ENCODE results near the gene CCR7.

DNA sequence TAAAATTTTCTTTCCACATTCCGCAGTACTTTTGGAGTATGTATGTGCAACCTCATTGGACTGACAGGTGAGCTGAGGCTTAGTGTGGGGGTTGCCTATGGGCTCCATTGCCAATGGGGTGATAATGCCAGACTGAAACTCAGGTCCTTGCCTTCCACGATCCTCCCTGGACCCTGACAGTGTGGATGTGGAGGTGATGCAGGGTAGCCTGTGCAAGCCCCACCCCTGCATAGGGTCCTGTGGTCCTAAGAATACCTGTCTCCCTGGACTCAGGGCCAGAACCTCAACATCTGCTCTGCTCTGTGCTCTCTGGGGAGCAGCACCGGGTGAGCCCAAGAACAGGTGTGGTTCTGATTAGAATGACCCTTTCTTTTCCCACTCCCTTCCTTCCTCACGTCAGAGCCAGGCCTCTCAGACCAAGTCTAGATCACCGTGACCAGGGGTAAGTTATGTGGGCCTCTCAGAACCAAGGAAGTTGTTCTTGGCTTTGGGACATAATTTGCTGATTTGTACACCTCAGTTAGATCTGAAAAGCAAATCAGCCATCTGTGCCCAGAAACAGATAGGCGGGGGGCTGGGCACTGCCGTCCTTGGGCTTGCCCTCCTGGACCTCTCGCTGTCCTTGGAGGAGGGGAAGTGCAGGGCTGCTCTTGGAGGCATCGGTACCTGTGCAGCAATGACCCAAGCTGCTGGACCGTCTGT, 55.5 kb downstream of the CCR7 start:
- TF ChIP-seq, protein P1, sequence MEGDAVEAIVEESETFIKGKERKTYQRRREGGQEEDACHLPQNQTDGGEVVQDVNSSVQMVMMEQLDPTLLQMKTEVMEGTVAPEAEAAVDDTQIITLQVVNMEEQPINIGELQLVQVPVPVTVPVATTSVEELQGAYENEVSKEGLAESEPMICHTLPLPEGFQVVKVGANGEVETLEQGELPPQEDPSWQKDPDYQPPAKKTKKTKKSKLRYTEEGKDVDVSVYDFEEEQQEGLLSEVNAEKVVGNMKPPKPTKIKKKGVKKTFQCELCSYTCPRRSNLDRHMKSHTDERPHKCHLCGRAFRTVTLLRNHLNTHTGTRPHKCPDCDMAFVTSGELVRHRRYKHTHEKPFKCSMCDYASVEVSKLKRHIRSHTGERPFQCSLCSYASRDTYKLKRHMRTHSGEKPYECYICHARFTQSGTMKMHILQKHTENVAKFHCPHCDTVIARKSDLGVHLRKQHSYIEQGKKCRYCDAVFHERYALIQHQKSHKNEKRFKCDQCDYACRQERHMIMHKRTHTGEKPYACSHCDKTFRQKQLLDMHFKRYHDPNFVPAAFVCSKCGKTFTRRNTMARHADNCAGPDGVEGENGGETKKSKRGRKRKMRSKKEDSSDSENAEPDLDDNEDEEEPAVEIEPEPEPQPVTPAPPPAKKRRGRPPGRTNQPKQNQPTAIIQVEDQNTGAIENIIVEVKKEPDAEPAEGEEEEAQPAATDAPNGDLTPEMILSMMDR (conservative IDR thresholded peaks at IDR 0.05; ENCODE audit: low read depth, low read length): no peak
- TF ChIP-seq RCOR1 (IDR thresholded peaks at IDR 0.05; ENCODE audit: insufficient replicate concordance, low read length): no peak
- TF ChIP-seq FOS (IDR thresholded peaks at IDR 0.05; ENCODE audit: low read depth, low read length): no peak
- TF ChIP-seq, protein P2, sequence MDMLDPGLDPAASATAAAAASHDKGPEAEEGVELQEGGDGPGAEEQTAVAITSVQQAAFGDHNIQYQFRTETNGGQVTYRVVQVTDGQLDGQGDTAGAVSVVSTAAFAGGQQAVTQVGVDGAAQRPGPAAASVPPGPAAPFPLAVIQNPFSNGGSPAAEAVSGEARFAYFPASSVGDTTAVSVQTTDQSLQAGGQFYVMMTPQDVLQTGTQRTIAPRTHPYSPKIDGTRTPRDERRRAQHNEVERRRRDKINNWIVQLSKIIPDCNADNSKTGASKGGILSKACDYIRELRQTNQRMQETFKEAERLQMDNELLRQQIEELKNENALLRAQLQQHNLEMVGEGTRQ (IDR thresholded peaks at IDR 0.05; ENCODE audit: low read depth, low read length): no peak
- no peak for TF ChIP-seq SMC3 (IDR thresholded peaks at IDR 0.05; ENCODE audit: low read depth, low read length)
- no peak for TF ChIP-seq RAD21 (IDR thresholded peaks at IDR 0.05; ENCODE audit: low read length)
- TF ChIP-seq POLR2A (IDR thresholded peaks at IDR 0.05; ENCODE audit: low read depth, low read length): no peak
- no peak for TF ChIP-seq CHD1 (IDR thresholded peaks at IDR 0.05; ENCODE audit: low read depth, low read length)
- no peak for TF ChIP-seq MAFK (IDR thresholded peaks at IDR 0.05; ENCODE audit: low read depth, low read length)
- no peak for TF ChIP-seq CEBPB (IDR thresholded peaks at IDR 0.05; ENCODE audit: low read depth, low read length)
- TF ChIP-seq MXI1 (IDR thresholded peaks at IDR 0.05; ENCODE audit: borderline replicate concordance, low read depth, low read length): no peak
- TF ChIP-seq BHLHE40 (IDR thresholded peaks at IDR 0.05; ENCODE audit: low read depth, low read length): no peak
- TF ChIP-seq MAZ (IDR thresholded peaks at IDR 0.05; ENCODE audit: borderline replicate concordance, low read depth, low read length): no peak

Measured in IMR-90 (cell line).